Measurements from ENCODE around the gene TANK. TPM values are rescaled to one million over a fixed set of nuclear protein-coding genes. Genes with fewer than 3 reads are reported as not detected.
"Not testable (repeated sequence)": the region's sequence is repeated elsewhere in the genome, so short reads cannot be mapped to it uniquely, and the experiment has no call there.

TANK gene
- total RNA-seq, 1 experiment from 2014 or later, result 35.9 TPM

DNA sequence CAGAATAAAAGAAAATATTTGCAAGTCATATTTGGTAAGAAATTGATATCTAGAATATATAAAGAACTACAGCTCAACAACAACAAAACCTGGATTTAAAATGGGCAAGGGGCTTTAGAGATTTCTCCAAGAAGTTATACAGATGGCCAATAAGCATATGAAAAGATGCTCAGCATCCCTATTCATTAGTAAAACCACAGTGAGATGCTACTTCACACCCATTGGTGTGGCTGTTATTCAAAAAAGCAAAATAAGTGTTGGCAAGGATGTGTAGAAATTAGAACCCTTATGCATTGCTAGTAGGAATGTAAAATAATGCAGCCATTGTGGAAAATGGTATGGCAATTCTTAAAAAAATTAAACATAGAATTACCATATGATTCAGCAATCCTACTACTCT, 29.8 kb downstream of the TANK start:
- intact Hi-C loops (cut with micrococcal nuclease; ENCODE audit: unreplicated experiment), result no loop called here
- no peak overlapping the region for H3K27ac ChIP-seq (ENCODE audit: low read depth, low read length, poor library complexity, severe bottlenecking)
- no TSS peak for BruUV-seq (replicated peaks)
- ChIA-PET POLR2A (ENCODE audit: low non-redundant PET) (no interaction called here), CTCF (no interaction called here)
- no peaks in the 10 kb centered on the region for H3K9me3 ChIP-seq (ENCODE audit: low read depth, low read length, poor library complexity, severe bottlenecking)
- no peaks in the 10 kb centered on the region for H3K4me1 ChIP-seq (ENCODE audit: insufficient read depth, low read length, poor library complexity, severe bottlenecking)
- no peak for TF ChIP-seq EZH2 (IDR thresholded peaks at IDR 0.05; ENCODE audit: borderline replicate concordance, low read depth, low read length, poor library complexity, severe bottlenecking)
- TF ChIP-seq, protein P1, sequence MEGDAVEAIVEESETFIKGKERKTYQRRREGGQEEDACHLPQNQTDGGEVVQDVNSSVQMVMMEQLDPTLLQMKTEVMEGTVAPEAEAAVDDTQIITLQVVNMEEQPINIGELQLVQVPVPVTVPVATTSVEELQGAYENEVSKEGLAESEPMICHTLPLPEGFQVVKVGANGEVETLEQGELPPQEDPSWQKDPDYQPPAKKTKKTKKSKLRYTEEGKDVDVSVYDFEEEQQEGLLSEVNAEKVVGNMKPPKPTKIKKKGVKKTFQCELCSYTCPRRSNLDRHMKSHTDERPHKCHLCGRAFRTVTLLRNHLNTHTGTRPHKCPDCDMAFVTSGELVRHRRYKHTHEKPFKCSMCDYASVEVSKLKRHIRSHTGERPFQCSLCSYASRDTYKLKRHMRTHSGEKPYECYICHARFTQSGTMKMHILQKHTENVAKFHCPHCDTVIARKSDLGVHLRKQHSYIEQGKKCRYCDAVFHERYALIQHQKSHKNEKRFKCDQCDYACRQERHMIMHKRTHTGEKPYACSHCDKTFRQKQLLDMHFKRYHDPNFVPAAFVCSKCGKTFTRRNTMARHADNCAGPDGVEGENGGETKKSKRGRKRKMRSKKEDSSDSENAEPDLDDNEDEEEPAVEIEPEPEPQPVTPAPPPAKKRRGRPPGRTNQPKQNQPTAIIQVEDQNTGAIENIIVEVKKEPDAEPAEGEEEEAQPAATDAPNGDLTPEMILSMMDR (conservative IDR thresholded peaks at IDR 0.05; ENCODE audit: low read depth, low read length), result no peak
- H3K36me3 ChIP-seq (ENCODE audit: insufficient read depth, low read length, poor library complexity, severe bottlenecking), result no peaks in the 10 kb centered on the region
- no peak for DNase-seq (ENCODE audit: low spot score)
- no peaks in the 10 kb centered on the region for H3K27me3 ChIP-seq (replicated peaks; ENCODE audit: insufficient read depth, low read depth, low read length, poor library complexity)
- no peak overlapping the region for H3K4me3 ChIP-seq (ENCODE audit: low read depth, low read length, poor library complexity, severe bottlenecking)

DNA sequence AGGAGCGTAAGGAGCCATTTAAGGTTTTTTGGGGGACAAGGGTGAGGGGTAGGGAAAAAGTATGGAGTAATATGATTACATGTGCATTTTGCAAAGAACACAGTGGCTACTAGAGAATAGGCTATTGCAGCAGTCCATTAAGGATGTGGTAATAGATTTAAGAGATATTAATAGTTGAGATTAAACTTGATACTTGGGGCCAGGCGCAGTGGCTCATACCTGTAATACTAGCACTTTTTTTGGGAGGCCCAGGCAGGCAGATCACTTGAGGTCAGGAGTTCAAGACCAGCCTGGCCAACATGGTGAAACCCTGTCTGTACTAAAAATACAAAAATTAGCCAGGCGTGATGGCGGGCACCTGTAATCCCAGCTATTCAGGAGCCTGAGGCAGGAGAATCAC, 35.4 kb downstream of the TANK start:
- H3K36me3 ChIP-seq (ENCODE audit: insufficient read depth, low read length, poor library complexity, severe bottlenecking); DNase-seq (ENCODE audit: low spot score); BruUV-seq (replicated peaks); H3K4me3 ChIP-seq (ENCODE audit: low read depth, low read length, poor library complexity, severe bottlenecking); intact Hi-C loops (cut with micrococcal nuclease; ENCODE audit: unreplicated experiment); CTCF ChIA-PET; H3K4me1 ChIP-seq (ENCODE audit: insufficient read depth, low read length, poor library complexity, severe bottlenecking); H3K27me3 ChIP-seq (replicated peaks; ENCODE audit: insufficient read depth, low read depth, low read length, poor library complexity); H3K9me3 ChIP-seq (ENCODE audit: low read depth, low read length, poor library complexity, severe bottlenecking); POLR2A ChIA-PET (ENCODE audit: low non-redundant PET); H3K27ac ChIP-seq (ENCODE audit: low read depth, low read length, poor library complexity, severe bottlenecking): not testable (repeated sequence)

DNA sequence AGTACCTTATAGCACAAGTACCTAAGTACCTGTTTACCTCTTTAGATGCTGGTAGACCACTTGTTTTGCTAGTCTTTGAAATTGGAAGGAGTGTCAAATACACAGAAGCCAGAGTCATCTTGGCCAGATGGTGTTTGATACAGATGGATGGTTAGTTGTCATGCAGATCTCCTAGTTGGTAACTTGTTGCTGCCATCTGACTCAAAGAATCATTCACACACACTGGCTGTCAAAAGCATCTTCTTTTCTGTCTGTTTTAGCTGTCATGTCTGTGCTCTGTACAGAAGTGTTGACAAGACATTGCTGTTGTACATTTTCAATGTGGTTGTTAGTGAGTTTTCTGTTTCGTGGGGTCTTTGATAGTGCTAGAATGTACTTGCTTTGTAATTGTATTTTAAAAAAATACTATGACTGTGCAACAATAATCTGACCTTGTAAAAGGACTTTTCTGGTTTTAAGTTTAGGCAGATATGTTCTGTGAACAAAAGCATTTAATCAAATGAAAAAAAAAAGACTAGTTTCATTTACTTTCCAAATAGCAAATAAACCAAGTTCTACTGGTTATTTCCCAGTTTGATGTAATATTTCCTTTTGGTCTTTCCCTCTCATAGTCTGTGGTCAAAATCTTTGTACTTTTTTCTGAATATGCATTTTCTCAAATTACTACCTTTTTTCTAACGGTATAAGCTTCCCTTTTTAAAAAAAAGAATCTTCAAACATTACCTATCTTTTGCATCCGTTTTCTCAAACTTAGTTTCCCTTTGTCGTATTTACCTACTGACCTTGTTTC, 39.9 kb downstream of the TANK start:
- no peak for TF ChIP-seq EZH2 (IDR thresholded peaks at IDR 0.05; ENCODE audit: borderline replicate concordance, low read depth, low read length, poor library complexity, severe bottlenecking)
- TF ChIP-seq, protein P1 (conservative IDR thresholded peaks at IDR 0.05; ENCODE audit: low read depth, low read length), result no peak
- Histone ChIP-seq H3K36me3 (ENCODE audit: insufficient read depth, low read length, poor library complexity, severe bottlenecking) (no peaks in the 10 kb centered on the region), H3K4me1 (ENCODE audit: insufficient read depth, low read length, poor library complexity, severe bottlenecking) (no peaks in the 10 kb centered on the region), H3K9me3 (ENCODE audit: low read depth, low read length, poor library complexity, severe bottlenecking) (no peaks in the 10 kb centered on the region), H3K4me3 (ENCODE audit: low read depth, low read length, poor library complexity, severe bottlenecking) (no peak overlapping the region), H3K27ac (ENCODE audit: low read depth, low read length, poor library complexity, severe bottlenecking) (no peak overlapping the region), H3K27me3 (replicated peaks; ENCODE audit: insufficient read depth, low read depth, low read length, poor library complexity) (no peaks in the 10 kb centered on the region)
- ChIA-PET POLR2A (ENCODE audit: low non-redundant PET) (no interaction called here), CTCF (no interaction called here)
- BruUV-seq (replicated peaks), result no TSS peak
- no peak for DNase-seq (ENCODE audit: low spot score)
- intact Hi-C loops (cut with micrococcal nuclease; ENCODE audit: unreplicated experiment), result no loop called here

- BruUV-seq (replicated peaks), result no TSS peak
- Histone ChIP-seq H3K4me3 (ENCODE audit: low read depth, low read length, poor library complexity, severe bottlenecking) (no peak overlapping the region), H3K4me1 (ENCODE audit: insufficient read depth, low read length, poor library complexity, severe bottlenecking) (no peaks in the 10 kb centered on the region), H3K36me3 (ENCODE audit: insufficient read depth, low read length, poor library complexity, severe bottlenecking) (no peaks in the 10 kb centered on the region), H3K27me3 (replicated peaks; ENCODE audit: insufficient read depth, low read depth, low read length, poor library complexity) (no peaks in the 10 kb centered on the region), H3K27ac (ENCODE audit: low read depth, low read length, poor library complexity, severe bottlenecking) (no peak overlapping the region), H3K9me3 (ENCODE audit: low read depth, low read length, poor library complexity, severe bottlenecking) (no peaks in the 10 kb centered on the region)
- ChIA-PET POLR2A (ENCODE audit: low non-redundant PET) (no interaction called here), CTCF (no interaction called here)
- no peak for DNase-seq (ENCODE audit: low spot score)
- no peak for TF ChIP-seq EZH2 (IDR thresholded peaks at IDR 0.05; ENCODE audit: borderline replicate concordance, low read depth, low read length, poor library complexity, severe bottlenecking)
- TF ChIP-seq, protein P1 (conservative IDR thresholded peaks at IDR 0.05; ENCODE audit: low read depth, low read length), result no peak
- intact Hi-C loops (cut with micrococcal nuclease; ENCODE audit: unreplicated experiment), result no loop called here
These were observed 44.6 kb downstream of the TANK start for GRCh38 chr2:161204846-161205245.
